Measurements from ENCODE around the gene FOXE1. TPM values are rescaled to one million over a fixed set of nuclear protein-coding genes. Genes with fewer than 3 reads are reported as not detected.

The FOXE1 gene
- total RNA-seq, 4 donors from 2014 or later: not detected

GRCh38 chr9:97856857-97857605 lies 4.0 kb downstream of the FOXE1 start:
- H3K27ac ChIP-seq: no peak overlapping the region
- TF ChIP-seq EP300 (IDR thresholded peaks at IDR 0.05; ENCODE audit: low read depth) (no peak), POLR2AphosphoS5 (IDR thresholded peaks at IDR 0.05) (no peak), CTCF (IDR thresholded peaks at IDR 0.05) (no peak), POLR2A (IDR thresholded peaks at IDR 0.05) (no peak)
- H3K36me3 ChIP-seq: no peaks in the 10 kb centered on the region
- 20 to 24% methylated on average over 2 to 15 of the region's 15 CpGs for WGBS, 2 donors (ENCODE audit: low coverage in 1 of 2)
- H3K9me3 ChIP-seq: no peaks in the 10 kb centered on the region
- DNase-seq: no peak
- in situ Hi-C loops (cut with MboI; ENCODE audit: low pct_ligation_motif_present in 1 of 4, low pct_unique_long_range_greater_than_20kb in 1 of 4, low sequenced_read_pairs in 3 of 4) (no loop called here), intact Hi-C loops (cut with DNase I; ENCODE audit: low total_unique reads) (loop anchor here (5.0 kb wide), 1 partner anchor 120 kb away; no protein-coding TSS in a partner anchor)
- H3K27me3 ChIP-seq: peaks cover 98% of the 10 kb centered on the region
- H3K4me3 ChIP-seq: no peak overlapping the region
- peaks cover 4 to 25% (median 14%) of the 10 kb centered on the region in 4 donors for H3K4me1 ChIP-seq

- Histone ChIP-seq H3K27me3 (peaks cover 98% of the 10 kb centered on the region), H3K27ac (no peak overlapping the region), H3K4me3 (no peak overlapping the region), H3K9me3 (no peaks in the 10 kb centered on the region), H3K4me1 (peaks cover 4 to 18% (median 12%) of the 10 kb centered on the region in 4 donors), H3K36me3 (no peaks in the 10 kb centered on the region)
- in situ Hi-C loops (cut with MboI; ENCODE audit: low pct_ligation_motif_present in 1 of 4, low pct_unique_long_range_greater_than_20kb in 1 of 4, low sequenced_read_pairs in 3 of 4) (no loop called here), intact Hi-C loops (cut with DNase I; ENCODE audit: low total_unique reads) (loop anchor here (5.0 kb wide), 1 partner anchor 120 kb away; no protein-coding TSS in a partner anchor)
- 15% methylated on average over 54 of the region's 54 CpGs; no CpG with 5 or more reads in 1 of the 2 donors for WGBS, 2 donors (ENCODE audit: low coverage in 1 of 2)
- no peak for TF ChIP-seq POLR2AphosphoS5 (IDR thresholded peaks at IDR 0.05)
- TF ChIP-seq CTCF (IDR thresholded peaks at IDR 0.05): no peak
- TF ChIP-seq POLR2A (IDR thresholded peaks at IDR 0.05): no peak
- TF ChIP-seq EP300 (IDR thresholded peaks at IDR 0.05; ENCODE audit: low read depth): no peak
- no peak for DNase-seq
Observed at GRCh38 chr9:97857606-97858392, 4.8 kb downstream of the FOXE1 start.

DNA sequence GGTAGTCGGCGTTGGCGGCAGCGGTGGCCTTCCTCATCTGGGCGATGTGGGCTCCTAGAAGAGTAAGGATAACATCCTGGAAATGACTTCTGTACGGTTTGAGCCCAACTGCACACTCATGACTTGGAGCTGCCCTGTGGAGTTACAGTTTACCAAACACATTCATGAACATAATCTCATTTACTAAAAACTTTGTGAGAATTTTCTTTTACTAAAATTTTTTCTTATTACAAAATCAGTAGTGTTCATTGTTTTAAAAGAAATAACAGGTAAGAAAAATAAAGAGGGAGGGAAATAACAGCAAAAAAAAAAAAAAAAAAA lies 5.3 kb downstream of the FOXE1 start:
- TF ChIP-seq POLR2A (IDR thresholded peaks at IDR 0.05) (no peak), POLR2AphosphoS5 (IDR thresholded peaks at IDR 0.05) (no peak)
- H3K27me3 ChIP-seq: peaks cover 93% of the 10 kb centered on the region
- no peak overlapping the region for H3K27ac ChIP-seq
- in situ Hi-C loops (cut with MboI; ENCODE audit: low pct_ligation_motif_present in 1 of 4, low pct_unique_long_range_greater_than_20kb in 1 of 4, low sequenced_read_pairs in 3 of 4): no loop called here
- H3K4me3 ChIP-seq: no peak overlapping the region
- WGBS, 2 donors (ENCODE audit: low coverage in 1 of 2): 17% methylated on average over 6 of the region's 6 CpGs; no CpG with 5 or more reads in 1 of the 2 donors
- H3K4me1 ChIP-seq: peaks cover 0 to 12% (median 6%) of the 10 kb centered on the region in 4 donors
- H3K9me3 ChIP-seq: no peaks in the 10 kb centered on the region
- intact Hi-C loops (cut with DNase I; ENCODE audit: low total_unique reads): loop anchor here (5.0 kb wide), 1 partner anchor 121 kb away; no protein-coding TSS in a partner anchor
- DNase-seq: no peak
- no peaks in the 10 kb centered on the region for H3K36me3 ChIP-seq

DNA sequence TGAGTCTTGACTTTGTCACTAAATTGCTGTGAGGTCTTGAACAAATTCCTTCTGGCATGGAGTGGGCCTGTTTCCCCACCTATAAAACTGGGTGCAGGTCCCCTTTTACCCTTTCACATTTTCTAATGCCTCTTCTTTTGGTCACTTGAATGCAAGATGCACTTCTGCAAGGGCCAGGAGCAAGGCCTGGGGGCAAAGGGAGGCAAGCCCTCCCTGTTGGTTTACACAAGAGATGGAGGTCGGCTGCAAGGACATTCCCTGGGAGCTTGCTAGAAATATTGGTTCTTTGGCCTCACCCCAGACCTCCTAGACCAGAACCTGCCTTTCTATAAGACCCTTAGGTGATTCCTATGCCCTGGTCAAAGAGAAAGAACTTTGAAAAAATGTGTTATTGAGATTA lies 5.8 kb downstream of the FOXE1 start:
- no peak overlapping the region for H3K27ac ChIP-seq
- no peaks in the 10 kb centered on the region for H3K36me3 ChIP-seq
- in situ Hi-C loops (cut with MboI; ENCODE audit: low pct_ligation_motif_present in 1 of 4, low pct_unique_long_range_greater_than_20kb in 1 of 4, low sequenced_read_pairs in 3 of 4): no loop called here
- no peak overlapping the region for H3K4me3 ChIP-seq
- 57 to 63% methylated on average over 1 of the region's 1 CpG for WGBS, 2 donors (ENCODE audit: low coverage in 1 of 2)
- TF ChIP-seq POLR2AphosphoS5 (IDR thresholded peaks at IDR 0.05): no peak
- no peak for TF ChIP-seq EP300 (IDR thresholded peaks at IDR 0.05; ENCODE audit: low read depth)
- TF ChIP-seq CTCF (IDR thresholded peaks at IDR 0.05): no peak
- no peak for TF ChIP-seq POLR2A (IDR thresholded peaks at IDR 0.05)
- no peaks in the 10 kb centered on the region for H3K9me3 ChIP-seq
- H3K27me3 ChIP-seq: peaks cover 88% of the 10 kb centered on the region
- intact Hi-C loops (cut with DNase I; ENCODE audit: low total_unique reads): loop anchor here (5.0 kb wide), 1 partner anchor 122 kb away; no protein-coding TSS in a partner anchor
- H3K4me1 ChIP-seq: peaks cover 0 to 7% (median 2%) of the 10 kb centered on the region in 4 donors
- DNase-seq: no peak

Measured in transverse colon (tissue), 4 donors.